Measurements from ENCODE around the gene CETN2.
A peak's percentile ranks its signal among the peaks of the same experiment; 100 is the strongest.

Gene CETN2

GRCh38 chrX:152818356-152818755, 12.2 kb downstream of the CETN2 start:
- TF ChIP-seq CTCF (IDR thresholded peaks at IDR 0.05; ENCODE audit: insufficient read depth, low read length, poor library complexity, severe bottlenecking), result no peak
- no peak for DNase-seq (ENCODE audit: extremely low read depth, insufficient read length)
- Histone ChIP-seq H3K4me3 (replicated peaks; ENCODE audit: low read depth, low read length) (no peak overlapping the region), H3K36me3 (ENCODE audit: control insufficient read depth, insufficient read depth, low read length) (no peaks in the 10 kb centered on the region), H3K27me3 (replicated peaks; ENCODE audit: control insufficient read depth, insufficient read depth, low read length) (no peaks in the 10 kb centered on the region)

GRCh38 chrX:152817078-152817764, 13.3 kb downstream of the CETN2 start:
- H3K27me3 ChIP-seq (replicated peaks; ENCODE audit: control insufficient read depth, insufficient read depth, low read length), result no peaks in the 10 kb centered on the region
- H3K4me3 ChIP-seq (replicated peaks; ENCODE audit: low read depth, low read length), result no peak overlapping the region
- DNase-seq (ENCODE audit: extremely low read depth, insufficient read length), result no peak
- TF ChIP-seq CTCF (IDR thresholded peaks at IDR 0.05; ENCODE audit: insufficient read depth, low read length, poor library complexity, severe bottlenecking), result peak; percentile 56
- H3K36me3 ChIP-seq (ENCODE audit: control insufficient read depth, insufficient read depth, low read length), result no peaks in the 10 kb centered on the region

GRCh38 chrX:152814048-152814447, 16.5 kb downstream of the CETN2 start:
- Histone ChIP-seq H3K36me3 (ENCODE audit: control insufficient read depth, insufficient read depth, low read length) (no peaks in the 10 kb centered on the region), H3K4me3 (replicated peaks; ENCODE audit: low read depth, low read length) (no peak overlapping the region), H3K27me3 (replicated peaks; ENCODE audit: control insufficient read depth, insufficient read depth, low read length) (no peaks in the 10 kb centered on the region)
- no peak for DNase-seq (ENCODE audit: extremely low read depth, insufficient read length)
- TF ChIP-seq CTCF (IDR thresholded peaks at IDR 0.05; ENCODE audit: insufficient read depth, low read length, poor library complexity, severe bottlenecking), result no peak

GRCh38 chrX:152813206-152813605, 17.4 kb downstream of the CETN2 start:
- Histone ChIP-seq H3K4me3 (replicated peaks; ENCODE audit: low read depth, low read length) (no peak overlapping the region), H3K36me3 (ENCODE audit: control insufficient read depth, insufficient read depth, low read length) (no peaks in the 10 kb centered on the region)
- TF ChIP-seq CTCF (IDR thresholded peaks at IDR 0.05; ENCODE audit: insufficient read depth, low read length, poor library complexity, severe bottlenecking), result no peak

GRCh38 chrX:152810403-152810802, 20.2 kb downstream of the CETN2 start:
- no peak for DNase-seq (ENCODE audit: extremely low read depth, insufficient read length)

More at GRCh38 chrX:152813206-152813605, 17.4 kb downstream of the CETN2 start:
- DNase-seq (ENCODE audit: extremely low read depth, insufficient read length), result no peak
- no peaks in the 10 kb centered on the region for H3K27me3 ChIP-seq (replicated peaks; ENCODE audit: control insufficient read depth, insufficient read depth, low read length)

More at GRCh38 chrX:152810403-152810802, 20.2 kb downstream of the CETN2 start:
- TF ChIP-seq CTCF (IDR thresholded peaks at IDR 0.05; ENCODE audit: insufficient read depth, low read length, poor library complexity, severe bottlenecking), result no peak
- no peak overlapping the region for H3K4me3 ChIP-seq (replicated peaks; ENCODE audit: low read depth, low read length)
- H3K27me3 ChIP-seq (replicated peaks; ENCODE audit: control insufficient read depth, insufficient read depth, low read length), result no peaks in the 10 kb centered on the region; the same call in 1 of the 2 replicates
- no peaks in the 10 kb centered on the region for H3K36me3 ChIP-seq (ENCODE audit: control insufficient read depth, insufficient read depth, low read length)

All from GM06990 (cell line).